ENCODE data around the gene OLR1.

Gene OLR1

DNA sequence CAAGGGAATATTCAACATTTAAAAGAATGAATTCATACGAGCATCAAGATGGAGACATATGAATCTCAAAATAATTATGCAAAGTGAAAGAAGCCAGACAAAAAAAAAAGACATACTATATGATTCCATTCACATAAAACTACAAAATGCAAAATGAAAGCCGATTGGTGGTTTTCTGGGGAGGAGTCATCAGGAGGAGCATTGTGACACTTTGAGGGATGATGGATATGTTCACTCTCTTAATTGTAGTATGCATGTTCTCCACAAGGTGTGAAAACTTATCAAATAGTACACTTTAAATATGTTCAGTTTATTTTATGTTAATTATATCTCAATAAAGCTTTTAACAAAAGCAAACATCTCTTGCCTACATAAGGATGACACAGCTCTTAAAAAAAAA is 13.5 kb downstream of the OLR1 start:
- no peak overlapping the region for H3K27ac ChIP-seq
- DNase-seq (ENCODE audit: low read depth, low spot score), result no peak

- H3K27ac ChIP-seq, result no peak overlapping the region
- DNase-seq (ENCODE audit: low read depth, low spot score), result no peak
Measured at GRCh38 chr12:10155966-10156365, 16.0 kb downstream of the OLR1 start.

GRCh38 chr12:10154145-10154496 is 17.8 kb downstream of the OLR1 start:
- H3K27ac ChIP-seq, result no peak overlapping the region
- DNase-seq (ENCODE audit: low read depth, low spot score), result no peak

DNA sequence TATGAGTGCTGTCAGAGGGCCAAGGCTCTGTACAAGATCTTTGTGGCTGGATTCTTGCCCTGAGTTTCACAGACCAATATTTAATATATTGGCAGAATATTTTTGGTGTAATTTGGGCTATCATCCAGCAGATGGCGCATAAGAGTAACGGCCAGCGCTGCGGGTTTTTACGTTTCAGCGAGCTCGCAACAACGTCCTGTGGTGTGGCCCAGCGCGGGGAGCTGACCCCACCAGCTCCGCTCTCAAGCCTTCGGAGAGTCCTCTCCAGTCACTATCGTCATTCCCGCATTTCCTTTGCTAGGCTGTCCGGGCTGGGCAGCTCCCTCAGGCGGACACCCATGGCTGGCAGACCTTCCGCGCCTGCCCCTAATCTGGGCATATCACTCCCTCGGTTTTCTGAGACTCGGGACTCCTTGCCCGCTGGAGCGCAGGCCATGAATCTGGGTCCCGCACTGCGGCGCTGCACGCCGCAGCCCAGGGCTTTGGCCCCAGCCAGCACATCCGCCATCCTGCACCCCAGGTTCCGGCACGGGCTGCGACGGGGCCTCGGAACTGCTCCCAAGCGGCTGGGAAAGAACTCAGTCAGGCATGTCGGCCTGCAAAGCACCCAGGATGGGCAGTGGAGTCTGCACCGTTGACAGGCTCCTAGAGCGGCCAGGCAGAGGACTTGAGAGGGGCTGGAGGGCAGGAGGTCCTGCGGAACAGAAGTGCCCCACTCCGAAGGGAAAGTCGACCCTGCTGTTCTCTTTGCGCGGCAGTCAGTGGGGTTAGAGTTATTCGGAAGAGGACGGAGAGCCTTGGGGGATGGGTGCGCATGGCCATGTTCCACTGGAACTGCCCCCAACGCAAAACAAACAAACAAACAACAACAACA is 18.4 kb downstream of the OLR1 start:
- DNase-seq (ENCODE audit: low read depth, low spot score), result no peak
- no peak overlapping the region for H3K27ac ChIP-seq

DNA sequence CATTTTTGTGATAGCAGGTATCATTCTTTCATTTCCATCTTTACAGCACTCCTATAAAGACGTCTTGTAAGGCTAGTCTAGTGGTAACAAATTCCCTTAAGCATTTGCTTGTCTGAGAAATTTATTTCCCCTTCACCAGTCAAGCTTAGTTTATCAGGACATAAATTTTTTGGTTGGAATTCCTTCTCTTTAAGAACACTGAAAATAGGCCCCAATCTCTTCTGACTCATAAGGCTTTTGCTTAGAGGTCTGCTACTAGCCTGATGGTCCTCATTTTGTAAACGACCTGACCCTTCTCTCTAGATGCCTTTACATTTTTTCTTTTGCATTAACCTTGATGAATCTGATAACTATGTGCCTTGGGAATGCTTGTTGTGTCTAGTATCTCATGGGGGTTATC is 20.3 kb downstream of the OLR1 start:
- H3K27ac ChIP-seq, result no peak overlapping the region

DNA sequence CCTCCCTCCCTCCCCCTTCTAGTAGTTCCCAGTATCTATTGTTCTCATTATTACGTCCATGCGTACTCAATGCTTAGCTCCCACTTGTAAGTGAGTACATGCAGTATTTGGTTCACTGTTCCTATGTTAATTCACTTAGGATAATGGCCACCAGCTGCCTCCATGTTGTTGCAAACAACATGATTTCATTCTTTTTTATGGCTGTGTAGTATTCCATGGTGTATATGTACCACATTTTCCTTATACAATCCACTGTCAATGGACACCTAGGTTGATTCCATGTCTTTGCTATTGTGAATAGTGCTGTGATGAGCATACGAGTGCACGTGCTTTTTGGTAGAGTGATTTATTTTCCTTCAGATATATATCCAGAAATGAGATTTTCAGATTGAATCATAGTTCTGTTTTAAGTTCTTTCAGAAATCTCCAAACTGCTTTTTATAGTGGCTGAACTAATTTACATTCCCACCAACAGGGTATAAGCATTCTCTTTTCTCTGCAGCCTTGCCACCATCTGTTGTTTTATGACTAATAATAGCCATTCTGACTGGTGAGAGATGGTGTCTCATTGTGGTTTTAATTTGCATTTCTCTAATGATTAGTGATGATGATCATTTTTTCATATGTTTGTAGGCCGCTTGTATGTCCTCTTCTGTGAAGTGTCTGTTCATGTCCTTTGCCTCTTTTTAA is 24.1 kb downstream of the OLR1 start:
- H3K27ac ChIP-seq, result no peak overlapping the region

More for the DNA sequence above, 20.3 kb downstream of the OLR1 start:
- DNase-seq (ENCODE audit: low read depth, low spot score), result no peak

DNA sequence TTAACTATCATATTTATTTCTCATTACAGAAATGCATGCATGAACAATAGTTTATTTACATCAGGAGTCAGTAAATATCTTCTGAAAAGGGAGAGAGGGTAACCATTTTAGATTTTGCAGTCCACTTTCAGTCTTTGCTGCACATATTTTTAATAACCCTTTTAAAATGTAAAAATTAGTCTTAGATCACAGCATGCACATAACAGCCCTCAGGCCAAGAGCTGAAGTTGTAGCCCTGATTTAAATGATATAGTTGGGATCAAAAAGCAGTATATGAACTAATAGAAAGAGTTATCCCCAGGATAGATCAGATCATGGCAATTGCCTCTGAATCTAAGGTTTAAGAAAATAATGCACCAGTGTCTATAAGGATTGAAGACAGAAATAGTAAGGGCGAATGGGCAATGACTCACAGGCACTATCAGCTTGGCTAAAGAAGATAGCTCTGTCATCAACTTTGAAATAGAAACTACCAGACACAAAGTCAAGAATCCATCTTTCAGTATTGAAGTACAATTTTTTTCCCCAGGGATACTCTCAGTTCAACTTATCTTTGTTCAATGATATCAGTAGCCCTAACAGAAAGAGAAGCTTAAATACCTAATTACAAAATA is 28.8 kb downstream of the OLR1 start:
- H3K27ac ChIP-seq, result no peak overlapping the region
- DNase-seq (ENCODE audit: low read depth, low spot score), result no peak

More for the DNA sequence above, 24.1 kb downstream of the OLR1 start:
- no peak for DNase-seq (ENCODE audit: low read depth, low spot score)

DNA sequence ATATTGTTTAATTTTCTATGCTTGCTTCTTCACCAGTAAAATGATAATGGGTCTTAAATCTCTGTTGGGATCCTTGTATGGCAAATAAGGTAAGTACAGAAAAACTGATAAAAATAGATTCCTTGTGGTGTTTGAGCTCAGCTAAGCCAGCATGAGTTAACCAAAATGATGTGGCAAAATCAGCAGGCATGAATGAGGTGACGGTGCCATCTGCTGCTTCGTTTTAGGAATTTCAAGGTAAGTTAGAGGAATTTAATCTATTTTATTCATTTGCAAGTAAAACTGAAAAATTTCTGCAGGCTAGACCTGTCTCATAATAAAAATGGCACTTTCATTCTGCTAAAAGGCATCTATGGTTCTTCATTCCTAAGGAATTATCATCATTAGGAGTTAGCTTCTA is 31.9 kb downstream of the OLR1 start:
- DNase-seq (ENCODE audit: low read depth, low spot score), result no peak

GRCh38 chr12:10136637-10137205 is 35.2 kb downstream of the OLR1 start:
- no peak for DNase-seq (ENCODE audit: low read depth, low spot score)
- H3K27ac ChIP-seq, result no peak overlapping the region

More for the DNA sequence above, 31.9 kb downstream of the OLR1 start:
- H3K27ac ChIP-seq, result no peak overlapping the region

- no peak overlapping the region for H3K27ac ChIP-seq
- DNase-seq (ENCODE audit: low read depth, low spot score), result no peak
Measured at GRCh38 chr12:10135126-10135525, 36.8 kb downstream of the OLR1 start.

DNA sequence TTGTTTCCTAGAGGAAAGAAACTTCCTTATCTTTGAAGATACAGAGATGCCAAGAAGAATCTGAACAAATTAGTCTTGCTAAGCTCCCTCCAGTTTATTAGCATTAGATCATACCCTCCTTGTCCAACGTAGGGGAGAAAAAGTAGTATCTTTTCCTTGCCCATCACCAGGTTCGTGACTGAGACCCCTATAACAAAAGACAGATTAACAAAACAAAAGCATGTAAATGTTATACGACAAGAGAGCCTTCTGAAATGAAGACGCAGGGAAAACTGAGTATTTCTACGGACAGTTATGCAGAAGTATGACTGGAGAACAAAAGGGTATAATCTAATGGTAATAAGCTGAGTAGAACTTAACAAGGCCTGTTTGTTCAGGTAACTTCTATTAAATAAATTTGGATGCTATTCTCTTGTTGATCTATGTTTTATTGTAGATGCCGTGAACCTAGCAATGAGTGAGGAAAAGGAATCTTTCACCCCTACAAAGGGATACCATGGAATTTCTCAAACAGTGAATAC is 39.0 kb downstream of the OLR1 start:
- DNase-seq (ENCODE audit: low read depth, low spot score), result no peak
- H3K27ac ChIP-seq, result no peak overlapping the region

GRCh38 chr12:10131111-10131690 is 40.7 kb downstream of the OLR1 start:
- H3K27ac ChIP-seq, result no peak overlapping the region
- DNase-seq (ENCODE audit: low read depth, low spot score), result no peak

DNA sequence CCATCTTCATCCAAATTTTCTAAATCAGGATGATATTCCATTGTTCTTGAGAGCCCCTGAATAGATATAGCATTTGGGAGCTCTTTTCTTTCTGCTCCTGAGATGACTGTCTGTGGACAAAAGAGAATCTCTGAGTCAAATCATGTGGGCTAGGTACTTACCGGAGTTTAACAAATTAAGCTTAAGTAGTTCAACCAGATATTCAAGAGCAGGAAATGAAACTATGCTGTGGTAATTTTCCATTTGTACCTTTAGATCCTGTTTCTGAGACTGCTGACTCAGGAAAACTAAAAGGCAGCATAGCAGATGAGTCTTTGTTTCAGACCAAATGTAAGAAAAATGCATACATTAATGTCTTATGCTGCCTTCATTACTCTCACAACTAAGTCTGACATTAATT is 41.9 kb downstream of the OLR1 start, which contains the start of gene CLEC7A:
CLEC7A (minus strand) TSS at position 158 of the 400 bp plus-strand sequence; CDS start at position 41, 117 bp downstream.
- peak; percentile 20 for DNase-seq (ENCODE audit: low read depth, low spot score)
- H3K27ac ChIP-seq, result no peak within 1 kb of the TSS

- DNase-seq (ENCODE audit: low read depth, low spot score), result no peak
- H3K27ac ChIP-seq, result no peak overlapping the region
Measured at GRCh38 chr12:10128687-10129086, 43.2 kb downstream of the OLR1 start.

DNA sequence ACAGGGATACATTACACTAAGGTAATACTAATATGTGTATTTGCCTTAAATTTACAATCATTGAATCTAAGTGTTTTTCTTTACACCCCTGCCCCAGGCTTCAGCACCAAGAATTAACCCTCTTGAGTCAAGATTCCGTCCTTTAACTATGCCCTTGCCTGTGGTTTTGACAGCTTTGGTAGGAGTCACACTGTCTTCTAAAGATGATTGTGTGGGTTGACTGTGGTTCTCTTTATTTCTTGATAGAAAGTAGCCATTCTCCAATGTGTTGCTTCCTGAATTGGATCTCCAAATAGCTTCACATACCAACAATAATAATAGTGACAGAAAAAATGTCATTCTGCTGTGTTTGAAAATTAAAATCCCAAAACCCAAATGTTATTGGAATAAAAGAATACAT is 45.5 kb downstream of the OLR1 start:
- DNase-seq (ENCODE audit: low read depth, low spot score), result no peak
- no peak overlapping the region for H3K27ac ChIP-seq

GRCh38 chr12:10122689-10123088 is 49.2 kb downstream of the OLR1 start:
- H3K27ac ChIP-seq, result no peak overlapping the region
- no peak for DNase-seq (ENCODE audit: low read depth, low spot score)

DNA sequence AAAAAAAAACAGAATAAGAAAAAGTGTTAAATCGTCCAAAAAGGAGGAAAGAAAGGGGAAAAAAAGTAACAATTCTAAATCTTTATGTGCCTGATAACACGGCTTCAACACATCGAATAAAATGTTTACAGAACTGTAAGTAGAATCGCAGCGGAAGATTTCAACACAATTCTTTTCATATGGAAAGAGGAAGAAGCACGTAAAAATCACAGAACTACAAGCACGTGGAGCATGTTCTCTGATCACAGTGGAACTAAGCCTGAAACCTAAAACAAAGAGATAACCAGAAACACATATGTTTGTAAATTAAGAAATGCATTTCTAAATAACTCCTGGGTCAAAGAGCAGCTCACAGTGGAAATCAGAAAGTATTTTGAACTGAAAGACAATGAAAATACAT is 50.7 kb downstream of the OLR1 start:
- H3K27ac ChIP-seq, result no peak overlapping the region
- no peak for DNase-seq (ENCODE audit: low read depth, low spot score)

DNA sequence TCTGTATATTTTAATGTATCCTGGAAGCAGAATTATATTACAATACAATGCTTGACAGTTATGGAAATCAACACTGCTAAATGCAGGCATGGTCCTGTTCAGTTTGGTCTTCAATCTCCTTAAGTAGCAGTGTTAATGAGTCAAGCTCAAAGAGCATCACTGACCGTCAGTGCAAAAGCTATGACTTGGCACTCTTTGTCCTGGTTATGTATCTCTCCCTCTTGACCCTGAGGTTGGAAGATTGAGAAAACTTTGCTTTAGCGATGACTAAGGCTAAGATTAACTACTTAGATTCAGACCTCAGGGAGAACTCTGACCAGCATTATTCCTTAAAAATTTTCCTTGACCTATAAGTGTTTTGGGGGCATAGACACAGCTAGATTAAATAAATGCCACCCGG is 52.9 kb downstream of the OLR1 start:
- H3K27ac ChIP-seq, result no peak overlapping the region
- DNase-seq (ENCODE audit: low read depth, low spot score), result no peak

DNA sequence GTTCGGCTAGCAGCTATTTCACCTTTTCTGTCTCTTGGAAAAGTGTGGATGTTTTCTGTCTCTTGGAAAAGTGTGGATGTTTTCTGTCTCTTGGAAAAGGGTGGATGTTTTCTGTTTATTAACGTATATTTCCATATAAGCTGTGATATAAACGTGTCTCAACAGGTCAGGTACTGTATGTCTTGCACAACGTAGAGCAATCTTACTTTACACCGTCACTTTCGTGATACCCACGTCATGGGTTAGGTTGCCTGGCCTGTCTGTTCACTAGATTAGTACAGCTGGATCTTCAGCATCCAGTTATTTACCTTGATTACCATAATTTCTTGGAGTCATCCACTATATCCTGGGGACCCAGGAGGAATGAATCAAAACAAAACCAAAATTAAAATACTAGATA is 56.0 kb downstream of the OLR1 start:
- no peak overlapping the region for H3K27ac ChIP-seq
- DNase-seq (ENCODE audit: low read depth, low spot score), result no peak

- no peak overlapping the region for H3K27ac ChIP-seq
- DNase-seq (ENCODE audit: low read depth, low spot score), result no peak
Measured at GRCh38 chr12:10115311-10115710, 56.6 kb downstream of the OLR1 start.

All from epithelial cell of prostate (primary cell).